Stimulated activated naive CD8-positive, alpha-beta T cell treated with anti-CD3 and anti-CD28 coated beads, Interleukin-15, amount 100 ng/mL, for 72 hours (primary cell): ENCODE results near the gene PIAS4.

Experiments
- ATAC-seq: fragments of 150-1000 bp; cut with Tn5 transposase; 2 replicates; pipeline ENCODE4 v1.10.0; 2021; ENCODE audit warnings: mild to moderate bottlenecking, moderate library complexity
- DNase-seq, 2 donors: peaks; one replicate each; pipeline ENCODE4 v3.0.0; 2021 to 2022
- H3K27ac Mint-ChIP-seq, 2 donors: one replicate each; pipeline ENCODE4 v1.8.0; 2022; ENCODE audit warnings: mild to moderate bottlenecking in 2 of 2, mixed read lengths in 2 of 2, moderate library complexity in 2 of 2
- H3K27me3 Mint-ChIP-seq: one replicate; pipeline ENCODE4 v1.8.0; 2022; ENCODE audit warnings: mixed read lengths
- H3K4me1 Mint-ChIP-seq: one replicate; pipeline ENCODE4 v1.8.0; 2022; ENCODE audit warnings: mild to moderate bottlenecking, mixed read lengths
- H3K4me3 Mint-ChIP-seq, 2 donors: one replicate each; pipeline ENCODE4 v1.8.0; 2022; ENCODE audit warnings: mild to moderate bottlenecking in 2 of 2, mixed read lengths in 2 of 2, moderate library complexity in 1 of 2
- H3K9me3 Mint-ChIP-seq, 2 donors: one replicate each; pipeline ENCODE4 v1.8.0; 2022; ENCODE audit warnings: mixed read lengths in 2 of 2

The PIAS4 gene

DNA sequence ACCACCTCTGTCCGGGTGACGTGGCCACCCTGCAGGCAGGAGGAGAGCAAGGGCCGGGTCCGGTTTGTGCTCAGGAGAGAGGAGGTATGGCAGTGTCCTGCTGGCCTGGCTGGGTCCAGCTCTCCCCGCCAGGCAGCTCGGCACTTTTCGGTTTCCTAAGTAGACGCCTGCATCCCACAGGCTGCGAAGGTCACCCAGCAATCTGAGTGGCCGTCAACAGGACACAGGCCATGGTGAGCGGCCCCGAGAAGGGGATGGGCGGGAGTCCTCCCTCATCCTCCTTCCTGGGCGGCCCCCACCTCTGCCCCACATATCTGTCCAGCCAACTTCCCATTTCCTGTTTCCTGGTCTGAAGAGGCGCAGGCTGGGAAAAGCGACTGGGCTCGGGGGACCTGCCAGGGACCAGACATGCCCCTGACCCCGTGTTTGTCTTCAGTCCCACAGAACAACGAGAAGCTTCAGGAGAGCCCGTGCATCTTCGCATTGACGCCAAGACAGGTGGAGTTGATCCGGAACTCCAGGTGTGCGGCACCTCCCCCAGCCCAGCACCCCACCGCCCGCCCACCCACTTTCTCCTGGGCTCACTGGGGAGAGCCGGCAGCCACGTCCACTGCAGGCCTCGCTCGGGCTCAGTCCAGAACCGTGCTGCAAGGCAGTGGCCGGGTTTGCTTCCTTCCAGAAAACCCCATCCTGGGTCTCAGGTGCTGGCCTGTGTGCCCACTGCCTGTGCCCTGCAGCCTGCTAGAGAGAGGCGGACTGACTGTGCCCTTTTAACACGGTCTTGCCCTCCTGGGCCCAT lies 16.3 kb downstream of the PIAS4 start:
- Mint-ChIP-seq H3K4me3 (no peak overlapping the region), H3K27me3 (no peaks in the 10 kb centered on the region), H3K27ac (peak overlapping the region in 1 of 2 donors; percentile 87), H3K9me3 (no peaks in the 10 kb centered on the region), H3K4me1 (peaks cover 8% of the 10 kb centered on the region)
- DNase-seq (no peak), ATAC-seq (no peak)

- DNase-seq: no peak
- Mint-ChIP-seq H3K27ac (no peak overlapping the region), H3K27me3 (no peaks in the 10 kb centered on the region), H3K4me1 (peaks cover 3% of the 10 kb centered on the region), H3K4me3 (no peak overlapping the region), H3K9me3 (no peaks in the 10 kb centered on the region)
- ATAC-seq: no peak
Observed at GRCh38 chr19:4025317-4025716, 17.8 kb downstream of the PIAS4 start.

DNA sequence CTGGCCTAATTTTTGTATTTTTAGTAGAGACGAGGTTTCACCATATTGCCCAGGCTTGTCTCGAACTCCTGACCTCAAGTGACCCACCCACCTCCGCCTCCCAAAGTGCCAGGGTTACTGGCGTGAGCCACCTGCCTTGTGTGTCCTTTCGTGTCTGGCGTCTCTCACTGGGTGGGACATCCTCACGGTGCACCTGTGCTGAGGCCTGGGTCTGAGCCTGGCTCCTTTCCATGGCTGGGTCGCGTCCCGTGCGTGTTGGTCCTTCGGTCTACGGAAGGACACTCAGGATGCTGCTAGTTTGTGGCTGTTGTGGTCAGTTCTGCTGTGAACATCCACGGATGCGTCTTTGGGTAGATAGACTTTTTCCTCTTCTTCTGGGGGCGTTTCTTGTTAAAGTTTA lies 19.6 kb downstream of the PIAS4 start:
- ATAC-seq (no peak), DNase-seq (no peak)
- Mint-ChIP-seq H3K4me1 (no peaks in the 10 kb centered on the region), H3K9me3 (no peaks in the 10 kb centered on the region), H3K27me3 (no peaks in the 10 kb centered on the region), H3K4me3 (no peak overlapping the region), H3K27ac (peak overlapping the region in 1 of 2 donors; percentile 69)

DNA sequence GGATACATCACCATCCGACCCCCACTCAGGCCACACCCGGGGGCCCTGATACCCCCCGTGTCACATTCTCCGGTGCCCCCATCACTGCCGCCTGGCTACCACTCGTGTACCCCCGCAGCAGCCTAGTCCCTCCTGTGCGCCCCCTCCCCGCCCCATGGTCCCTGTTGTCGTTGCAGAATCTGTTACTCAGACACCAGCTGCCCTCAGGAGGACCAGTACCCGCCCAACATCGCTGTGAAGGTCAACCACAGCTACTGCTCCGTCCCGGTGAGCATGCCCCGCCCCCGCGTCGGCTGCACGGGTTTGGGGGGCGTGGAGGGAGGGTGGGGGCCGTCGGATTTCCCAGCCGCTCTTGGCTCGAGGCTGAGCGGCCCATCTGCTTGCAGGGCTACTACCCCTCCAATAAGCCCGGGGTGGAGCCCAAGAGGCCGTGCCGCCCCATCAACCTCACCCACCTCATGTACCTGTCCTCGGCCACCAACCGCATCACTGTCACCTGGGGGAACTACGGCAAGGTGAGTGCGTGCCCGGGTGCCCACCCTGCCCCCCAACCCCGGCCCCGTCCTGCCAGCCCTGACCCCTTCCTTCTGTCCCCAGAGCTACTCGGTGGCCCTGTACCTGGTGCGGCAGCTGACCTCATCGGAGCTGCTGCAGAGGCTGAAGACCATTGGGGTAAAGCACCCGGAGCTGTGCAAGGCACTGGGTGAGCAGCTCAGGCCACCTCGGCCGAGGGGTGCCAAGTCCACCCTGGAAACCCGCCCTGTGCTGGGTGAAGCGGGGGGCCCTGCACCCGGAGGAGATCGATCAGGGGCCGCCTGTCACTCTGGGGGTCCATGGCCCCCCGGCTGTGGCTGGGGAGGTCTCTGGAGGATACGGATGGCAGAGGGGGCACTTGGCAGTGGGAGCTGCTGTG lies 21.1 kb downstream of the PIAS4 start:
- Mint-ChIP-seq H3K27ac (no peak overlapping the region), H3K4me1 (no peaks in the 10 kb centered on the region)
- ATAC-seq: no peak

GRCh38 chr19:4029247-4029614 lies 21.7 kb downstream of the PIAS4 start:
- no peak for ATAC-seq
- no peaks in the 10 kb centered on the region for H3K4me1 Mint-ChIP-seq
- no peak for DNase-seq
- no peaks in the 10 kb centered on the region for H3K9me3 Mint-ChIP-seq
- no peaks in the 10 kb centered on the region for H3K27me3 Mint-ChIP-seq
- H3K4me3 Mint-ChIP-seq: no peak overlapping the region
- H3K27ac Mint-ChIP-seq: peak overlapping the region in 1 of 2 donors; percentile 19

More for the DNA sequence above, 21.1 kb downstream of the PIAS4 start:
- H3K4me3 Mint-ChIP-seq: no peak overlapping the region
- DNase-seq: no peak
- H3K9me3 Mint-ChIP-seq: no peaks in the 10 kb centered on the region
- H3K27me3 Mint-ChIP-seq: no peaks in the 10 kb centered on the region

GRCh38 chr19:4030552-4030951 lies 23.0 kb downstream of the PIAS4 start:
- no peaks in the 10 kb centered on the region for H3K4me1 Mint-ChIP-seq
- no peaks in the 10 kb centered on the region for H3K9me3 Mint-ChIP-seq
- H3K27ac Mint-ChIP-seq: peak overlapping the region in 1 of 2 donors; percentile 34
- ATAC-seq (no peak), DNase-seq (no peak)
- no peaks in the 10 kb centered on the region for H3K27me3 Mint-ChIP-seq
- no peak overlapping the region for H3K4me3 Mint-ChIP-seq

GRCh38 chr19:4030981-4031380 lies 23.4 kb downstream of the PIAS4 start:
- no peak for ATAC-seq
- Mint-ChIP-seq H3K27ac (no peak overlapping the region), H3K4me1 (no peaks in the 10 kb centered on the region), H3K9me3 (no peaks in the 10 kb centered on the region), H3K27me3 (no peaks in the 10 kb centered on the region), H3K4me3 (no peak overlapping the region)
- DNase-seq: no peak

- Mint-ChIP-seq H3K27ac (peak overlapping the region in 1 of 2 donors; percentile 94), H3K4me1 (no peaks in the 10 kb centered on the region)
- ATAC-seq: no peak
Observed at GRCh38 chr19:4031420-4031819, 23.9 kb downstream of the PIAS4 start.

GRCh38 chr19:4032436-4032835 lies 24.9 kb downstream of the PIAS4 start:
- Mint-ChIP-seq H3K4me1 (no peaks in the 10 kb centered on the region), H3K27me3 (no peaks in the 10 kb centered on the region)

More at GRCh38 chr19:4031420-4031819, 23.9 kb downstream of the PIAS4 start:
- Mint-ChIP-seq H3K27me3 (no peaks in the 10 kb centered on the region), H3K4me3 (no peak overlapping the region), H3K9me3 (no peaks in the 10 kb centered on the region)
- DNase-seq: no peak

GRCh38 chr19:4033028-4033956 lies 25.8 kb downstream of the PIAS4 start:
- Mint-ChIP-seq H3K9me3 (no peaks in the 10 kb centered on the region), H3K27me3 (no peaks in the 10 kb centered on the region), H3K4me1 (no peaks in the 10 kb centered on the region), H3K4me3 (no peak overlapping the region), H3K27ac (no peak overlapping the region)
- no peak for DNase-seq
- ATAC-seq: no peak

More at GRCh38 chr19:4032436-4032835, 24.9 kb downstream of the PIAS4 start:
- DNase-seq (no peak), ATAC-seq (no peak)
- Mint-ChIP-seq H3K9me3 (no peaks in the 10 kb centered on the region), H3K27ac (no peak overlapping the region), H3K4me3 (no peak overlapping the region)

DNA sequence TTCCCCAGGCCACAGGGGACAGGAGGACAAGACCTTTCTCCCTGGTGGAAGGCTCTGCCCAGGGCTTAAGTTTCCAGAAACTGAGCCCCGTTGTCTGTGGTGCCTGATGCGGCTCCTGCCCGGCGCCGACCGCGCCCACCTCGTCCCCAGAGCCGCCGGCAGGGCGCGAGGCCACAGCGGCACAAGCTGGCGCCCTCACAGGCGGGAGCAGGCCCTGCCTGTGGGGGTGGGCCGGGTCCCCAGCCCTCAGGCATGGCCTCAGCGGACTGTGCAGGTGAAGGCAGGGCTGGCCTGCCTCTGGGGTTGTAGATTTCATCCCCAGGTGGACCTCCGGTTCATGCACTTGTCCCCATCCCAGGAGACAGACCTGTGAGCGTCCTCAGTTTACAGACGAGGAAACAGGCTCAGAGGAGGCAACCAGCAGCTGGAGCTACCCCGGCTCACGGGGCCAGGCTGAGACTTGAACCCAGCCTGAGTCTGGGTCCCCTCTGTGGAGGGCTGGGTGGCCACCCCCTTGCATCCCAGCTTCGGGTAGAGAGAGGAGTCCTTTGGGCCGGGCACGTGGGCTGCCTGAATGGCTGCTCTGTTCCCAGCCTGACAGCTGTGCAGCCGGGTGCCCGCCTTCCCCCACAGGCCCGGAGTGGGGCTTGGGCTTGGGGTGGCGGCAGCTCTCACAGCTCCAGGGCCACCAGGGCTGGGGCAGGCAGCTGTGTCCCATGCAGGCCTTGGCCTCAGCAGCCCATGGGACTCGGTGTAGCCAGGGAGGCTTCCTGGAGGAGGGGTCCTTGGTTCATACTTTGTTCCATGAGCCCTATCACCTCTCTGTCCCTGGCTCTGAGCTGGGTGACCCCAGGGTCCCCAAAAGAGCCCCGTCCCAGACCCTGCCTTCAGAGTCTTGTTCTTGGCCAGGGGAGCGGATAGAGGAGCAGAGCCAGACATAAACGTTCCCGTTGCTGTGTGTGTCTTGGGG lies 26.8 kb downstream of the PIAS4 start:
- Mint-ChIP-seq H3K4me1 (no peaks in the 10 kb centered on the region), H3K27me3 (no peaks in the 10 kb centered on the region), H3K27ac (no peak overlapping the region), H3K4me3 (no peak overlapping the region), H3K9me3 (no peaks in the 10 kb centered on the region)
- DNase-seq (no peak), ATAC-seq (peak; percentile 9)

DNA sequence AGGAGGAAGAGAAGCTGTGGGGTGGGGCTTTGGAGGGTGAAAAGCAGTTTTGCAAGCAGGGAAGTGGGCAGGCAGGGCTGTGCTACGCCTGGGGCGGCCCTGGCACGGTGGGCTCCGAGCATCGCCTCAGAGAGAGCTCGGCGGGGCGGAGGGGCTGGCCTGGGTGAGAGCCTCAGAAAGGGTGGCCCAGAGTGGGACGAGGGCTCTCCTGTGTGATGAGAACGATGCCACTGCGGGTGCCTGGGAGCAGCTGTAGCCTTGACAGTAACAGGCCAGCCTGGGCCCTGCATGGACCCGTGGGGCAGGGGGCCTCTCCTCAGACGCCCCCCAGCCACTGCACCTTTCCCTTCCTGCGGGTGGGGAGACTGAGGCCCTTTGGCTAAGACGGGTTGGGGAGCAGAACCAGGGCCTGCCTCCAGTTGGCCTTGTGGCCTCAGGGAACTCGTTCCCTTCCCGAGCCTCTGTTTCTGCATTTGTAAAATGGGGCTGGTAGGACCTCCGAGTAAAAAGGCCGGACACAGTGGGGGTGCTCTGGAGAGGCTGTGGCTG lies 27.6 kb downstream of the PIAS4 start:
- no peak for ATAC-seq

DNA sequence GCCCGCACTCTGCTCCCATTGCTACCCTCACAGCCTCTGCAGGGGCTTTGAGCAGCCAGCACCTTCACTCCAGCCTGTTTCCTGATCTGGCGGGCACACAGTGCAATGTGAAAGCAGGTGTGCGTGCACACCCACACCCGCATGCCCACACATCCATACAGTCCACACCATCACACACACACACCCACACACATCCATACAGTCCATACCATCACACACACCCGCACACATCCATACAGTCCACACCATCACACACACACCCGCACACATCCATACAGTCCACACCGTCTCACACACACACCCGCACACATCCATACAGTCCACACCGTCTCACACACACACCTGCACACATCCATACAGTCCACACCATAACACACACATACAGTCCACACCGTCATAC lies 28.0 kb downstream of the PIAS4 start:
- H3K4me3 Mint-ChIP-seq: no peak overlapping the region
- no peaks in the 10 kb centered on the region for H3K9me3 Mint-ChIP-seq
- no peaks in the 10 kb centered on the region for H3K27me3 Mint-ChIP-seq
- no peak for ATAC-seq
- no peaks in the 10 kb centered on the region for H3K4me1 Mint-ChIP-seq
- no peak for DNase-seq
- no peak overlapping the region for H3K27ac Mint-ChIP-seq

More for the DNA sequence above, 27.6 kb downstream of the PIAS4 start:
- no peaks in the 10 kb centered on the region for H3K4me1 Mint-ChIP-seq
- no peaks in the 10 kb centered on the region for H3K9me3 Mint-ChIP-seq
- H3K27ac Mint-ChIP-seq: no peak overlapping the region
- H3K27me3 Mint-ChIP-seq: no peaks in the 10 kb centered on the region
- no peak for DNase-seq
- H3K4me3 Mint-ChIP-seq: no peak overlapping the region
